ENCODE results near the gene TERT.

- TF ChIP-seq CTCF (IDR thresholded peaks at IDR 0.05) (no peak), POLR2A (IDR thresholded peaks at IDR 0.05) (no peak), POLR2AphosphoS5 (IDR thresholded peaks at IDR 0.05) (no peak), EP300 (IDR thresholded peaks at IDR 0.05) (no peak)
These were observed 23.6 kb downstream of the TERT start for GRCh38 chr5:1270933-1271914.
